Stimulated activated CD8-positive, alpha-beta memory T cell treated with anti-CD3 and anti-CD28 coated beads, Interleukin-15, amount 100 ng/mL, for 1 hour (primary cell): ENCODE measurements around the gene GFOD1.
A peak's percentile ranks its signal among the peaks of the same experiment; 100 is the strongest.
"Not testable (repeated sequence)": the region's sequence is repeated elsewhere in the genome, so short reads cannot be mapped to it uniquely, and the experiment has no call there.

Experiments
- DNase-seq: peaks from one replicate; pipeline ENCODE4 v3.0.0-alpha.2; 2020; ENCODE audit warnings: low read depth

GFOD1 gene

DNA sequence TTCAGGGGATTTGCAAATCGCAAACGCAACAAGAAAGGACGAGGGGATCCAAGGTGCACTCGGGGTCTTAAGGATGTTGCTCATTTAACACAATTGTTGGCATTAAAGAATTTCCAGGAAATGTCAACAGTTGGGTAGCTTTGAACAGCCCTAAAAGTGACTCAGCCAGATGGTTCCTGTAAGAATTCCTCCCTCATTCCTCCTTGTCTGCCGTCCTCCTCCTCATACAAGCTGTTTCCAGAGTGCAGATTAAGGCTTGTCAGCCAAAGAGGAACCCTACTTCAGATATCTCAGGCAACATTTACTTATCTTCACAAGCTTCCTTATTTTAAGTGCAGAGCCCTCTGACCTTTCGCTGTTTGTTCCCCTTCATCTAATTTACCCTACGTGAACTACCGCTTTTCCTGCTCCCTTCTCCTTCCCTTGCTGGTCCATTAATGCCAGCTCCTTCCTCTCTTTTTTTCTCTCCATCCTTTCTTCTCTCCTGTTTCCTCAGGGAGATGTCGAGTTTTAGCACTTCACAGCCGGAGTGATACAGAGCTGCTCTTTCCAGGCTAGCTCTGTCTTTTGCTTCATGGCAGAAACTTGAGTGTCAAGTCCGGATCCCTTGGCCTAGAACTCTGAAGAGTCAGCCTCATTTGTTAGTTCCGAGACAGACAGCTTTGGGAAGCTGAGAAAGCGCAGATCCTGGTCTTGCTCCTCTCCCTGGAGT, 132.9 kb downstream of the GFOD1 start:
- DNase-seq: no peak

DNA sequence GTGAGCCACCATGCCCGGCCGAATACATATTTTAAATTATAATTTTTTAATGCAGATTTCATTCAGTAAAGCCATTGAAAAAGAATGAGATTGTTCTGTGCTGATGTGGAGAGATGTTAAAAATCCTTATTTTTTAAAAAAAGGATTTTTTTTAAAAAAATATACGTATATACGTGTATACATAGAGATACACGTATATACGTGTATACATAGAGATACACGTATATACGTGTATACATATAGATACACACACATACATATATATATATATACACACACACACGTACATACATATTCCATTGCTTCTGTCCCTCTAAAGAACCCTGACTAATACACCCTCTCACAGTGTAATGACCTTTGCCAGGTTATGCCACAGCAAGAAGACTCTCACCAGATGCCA, 135.2 kb downstream of the GFOD1 start:
- DNase-seq: no peak

DNA sequence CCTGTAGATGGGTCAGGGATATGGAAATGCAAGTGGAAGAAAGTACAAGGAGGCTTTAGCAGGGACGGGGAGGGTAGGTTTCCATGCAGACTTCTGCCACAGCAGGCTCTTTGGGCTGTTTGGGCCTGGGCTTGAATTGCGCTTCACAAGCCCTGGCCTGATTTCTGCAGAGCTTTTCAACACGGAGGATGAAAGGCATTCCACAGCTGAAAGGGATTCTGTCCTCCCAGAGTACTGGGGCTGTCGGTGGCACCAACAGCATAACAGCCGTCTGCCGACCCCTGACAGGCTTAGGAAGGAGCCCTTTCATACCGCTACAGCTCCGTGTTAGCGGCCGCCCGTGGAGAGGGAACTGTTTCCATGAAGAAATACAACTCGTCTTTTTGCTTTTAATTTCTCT, 136.1 kb downstream of the GFOD1 start:
- no peak for DNase-seq

DNA sequence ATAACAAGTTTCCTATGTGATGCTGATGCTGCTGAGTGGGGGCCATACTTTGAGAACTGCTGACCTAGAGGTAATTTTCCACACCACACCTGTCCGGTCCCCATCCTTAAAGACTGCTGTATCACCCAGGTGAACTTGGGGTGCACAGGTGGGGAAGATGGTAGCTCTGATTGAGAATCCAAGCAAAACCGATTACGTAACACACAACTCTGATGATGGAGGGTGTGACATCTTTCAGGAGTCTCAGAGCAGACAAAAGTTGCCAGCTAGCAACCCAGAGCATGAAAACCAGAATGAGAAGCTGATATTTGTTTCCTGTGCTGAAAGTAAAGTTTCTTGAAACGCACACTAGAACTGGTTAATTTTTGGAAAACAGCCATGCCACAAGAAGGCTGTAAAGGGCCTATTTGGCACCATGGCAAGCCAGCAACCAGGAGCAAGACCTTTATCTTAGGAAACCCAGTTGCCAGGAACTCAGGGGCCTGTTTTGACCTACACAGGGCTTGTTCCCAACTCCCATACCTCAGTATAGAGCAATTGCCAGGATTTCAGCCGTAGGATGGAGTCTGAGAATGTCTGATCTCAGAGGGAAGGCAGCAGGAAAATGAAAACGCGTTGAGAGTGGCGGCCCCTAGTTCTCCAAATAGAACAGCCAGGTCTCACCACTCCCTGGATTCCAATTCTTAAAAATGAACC, 137.4 kb downstream of the GFOD1 start:
- no peak for DNase-seq

DNA sequence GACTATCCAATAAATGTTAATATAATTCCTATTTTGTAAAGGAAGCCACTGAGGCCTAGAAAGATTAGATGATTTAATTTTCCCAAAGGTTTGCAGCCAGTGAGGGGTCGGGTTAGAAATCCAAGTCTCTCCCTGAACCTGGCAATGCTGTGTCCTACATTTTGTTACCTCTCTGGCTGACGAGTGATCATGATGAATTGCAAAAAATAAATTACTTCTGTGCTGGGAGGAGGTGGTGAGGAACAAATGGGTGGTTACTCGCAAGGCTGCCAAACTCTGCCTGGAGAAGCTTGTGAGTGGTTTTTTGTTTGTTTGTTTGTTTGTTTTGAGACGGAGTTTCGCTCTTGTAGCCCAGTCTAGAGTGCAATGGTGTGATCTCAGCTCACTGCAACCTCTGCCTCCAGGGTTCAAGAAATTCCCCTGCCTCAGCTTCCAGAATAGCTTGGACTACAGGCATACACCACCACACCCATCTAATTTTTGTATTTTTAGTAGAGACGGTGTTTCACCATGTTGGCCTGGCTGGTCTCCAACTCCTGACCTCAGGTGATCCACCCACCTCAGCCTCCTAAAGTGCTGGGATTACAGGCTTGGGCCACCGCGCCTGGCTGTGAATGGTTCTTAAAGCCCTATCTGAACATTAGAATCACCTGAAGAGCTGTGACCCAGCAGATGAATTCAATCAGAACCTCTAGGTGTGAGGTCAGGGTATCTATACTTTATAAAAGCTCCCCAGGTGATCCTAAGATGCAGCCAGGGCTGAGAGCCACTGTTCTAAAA, 138.9 kb downstream of the GFOD1 start:
- DNase-seq: no peak

DNA sequence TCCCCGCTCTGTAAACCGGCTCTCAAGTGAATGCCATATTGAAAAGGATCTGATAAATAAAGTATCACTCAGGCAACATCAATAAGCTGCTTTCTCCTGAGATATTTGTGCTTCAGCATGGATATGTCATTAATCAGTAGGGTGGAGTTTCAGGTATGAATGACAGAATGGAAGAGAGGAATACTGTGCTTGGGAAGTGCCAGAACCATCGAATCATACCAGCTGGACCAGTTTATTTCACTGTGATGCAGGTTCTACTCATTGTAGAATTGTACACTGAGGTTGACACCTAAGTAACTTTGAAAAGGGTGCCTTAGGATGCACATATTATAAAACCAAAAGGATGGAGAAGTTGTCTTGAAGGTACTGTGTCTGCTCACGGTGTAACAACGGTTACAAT, 141.2 kb downstream of the GFOD1 start:
- DNase-seq: no peak

DNA sequence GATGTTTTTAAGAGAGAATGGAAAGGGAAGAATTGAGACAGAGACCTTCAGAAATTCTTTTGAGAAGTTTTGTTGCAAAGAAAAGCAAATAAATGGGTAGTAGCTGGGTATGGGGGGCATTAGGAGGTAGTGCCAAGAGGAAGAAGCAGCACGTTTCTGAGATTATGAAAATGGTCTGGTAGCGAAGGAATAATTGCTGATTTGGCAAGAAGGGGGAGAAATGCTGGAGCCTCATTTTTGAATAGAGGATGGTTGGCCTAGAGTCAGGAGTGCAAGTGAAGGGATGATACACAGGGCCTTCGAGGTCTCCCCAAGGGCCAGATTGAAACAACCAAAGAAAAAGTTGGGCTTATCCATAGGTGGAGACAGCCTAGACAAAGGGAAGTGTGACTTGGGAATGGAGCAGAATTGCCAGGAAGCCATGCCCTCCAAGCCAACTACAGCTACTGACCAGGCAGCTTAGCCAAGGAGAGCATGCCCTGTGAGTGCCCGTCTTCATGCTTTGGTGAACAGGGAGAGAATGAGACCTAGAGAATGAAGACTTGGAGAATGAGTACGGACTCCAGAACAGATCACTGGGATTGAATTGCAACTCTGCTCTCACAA, 144.9 kb downstream of the GFOD1 start:
- no peak for DNase-seq

DNA sequence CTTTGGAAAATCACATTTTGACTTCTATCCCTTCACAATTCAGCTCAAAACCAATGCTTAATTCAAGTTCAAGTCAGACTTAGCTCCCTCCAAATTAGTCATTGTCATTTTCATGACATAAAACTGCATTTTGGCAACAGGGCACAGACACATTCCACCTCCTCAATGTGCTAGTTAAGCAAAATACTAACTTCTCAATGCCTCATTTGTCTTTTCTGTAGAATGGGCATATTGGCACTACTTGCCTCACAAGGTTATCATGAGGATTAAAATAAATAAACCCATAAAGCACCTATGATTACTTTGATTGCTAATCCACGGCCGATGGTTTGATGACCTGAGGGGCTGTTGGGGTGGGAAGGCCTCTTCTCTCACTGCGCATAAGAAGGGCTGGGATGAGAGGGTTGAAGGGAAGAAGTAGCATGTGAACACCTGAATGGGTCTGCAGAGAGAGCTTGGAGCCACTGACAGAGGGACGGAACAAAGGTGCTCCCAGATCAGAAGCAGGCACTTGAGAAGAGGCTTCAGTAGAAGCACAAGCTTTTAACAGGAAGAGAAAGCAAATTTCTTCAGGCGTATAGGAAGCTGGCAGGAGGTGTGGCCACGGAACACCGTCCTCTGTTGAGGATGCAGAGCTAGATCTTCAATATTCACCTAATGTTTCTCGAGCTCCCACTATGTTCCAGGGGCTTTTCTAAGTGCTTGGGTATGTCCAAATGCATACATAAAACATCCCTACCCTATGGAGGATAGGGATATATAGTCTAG, 147.4 kb downstream of the GFOD1 start:
- DNase-seq: no peak

DNA sequence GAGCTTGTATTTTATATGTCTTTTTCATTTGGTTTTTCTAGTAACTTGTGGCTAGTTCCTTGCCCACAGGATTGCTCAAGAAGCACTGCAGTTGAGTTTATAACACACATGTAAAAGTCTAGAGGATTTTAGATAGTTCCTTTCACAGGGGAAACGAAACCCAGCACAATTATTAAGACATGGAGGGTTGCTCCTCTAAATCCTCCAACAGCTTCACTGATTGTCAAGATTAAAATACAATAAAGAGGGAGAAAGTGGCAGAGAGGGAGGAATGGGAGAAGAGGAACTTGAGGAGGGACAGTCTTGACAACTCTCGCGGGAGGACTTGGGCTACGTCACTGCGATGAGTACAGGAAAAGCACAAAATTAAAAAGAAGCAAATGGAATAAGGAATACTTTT, 149.4 kb downstream of the GFOD1 start:
- no peak for DNase-seq

DNA sequence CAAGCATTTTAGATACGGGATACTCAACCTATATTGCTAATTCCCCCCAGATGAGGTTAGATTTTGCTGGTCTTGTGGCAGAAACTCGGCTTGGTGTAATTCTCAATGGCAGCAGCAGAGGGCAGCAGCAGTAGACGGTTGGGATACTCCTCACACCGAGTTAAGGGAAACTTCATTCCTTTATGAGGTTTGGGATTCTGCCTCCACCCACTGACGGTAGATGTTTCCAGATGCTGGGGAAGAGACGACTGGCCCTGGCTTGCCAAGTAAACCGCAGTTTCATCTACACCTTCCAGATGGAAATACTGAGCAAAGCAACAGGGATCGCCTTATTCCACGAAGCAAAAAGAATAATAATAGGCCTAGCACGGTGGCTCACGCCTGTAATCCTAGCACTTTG, 150.8 kb downstream of the GFOD1 start:
- DNase-seq: peak; percentile 70

DNA sequence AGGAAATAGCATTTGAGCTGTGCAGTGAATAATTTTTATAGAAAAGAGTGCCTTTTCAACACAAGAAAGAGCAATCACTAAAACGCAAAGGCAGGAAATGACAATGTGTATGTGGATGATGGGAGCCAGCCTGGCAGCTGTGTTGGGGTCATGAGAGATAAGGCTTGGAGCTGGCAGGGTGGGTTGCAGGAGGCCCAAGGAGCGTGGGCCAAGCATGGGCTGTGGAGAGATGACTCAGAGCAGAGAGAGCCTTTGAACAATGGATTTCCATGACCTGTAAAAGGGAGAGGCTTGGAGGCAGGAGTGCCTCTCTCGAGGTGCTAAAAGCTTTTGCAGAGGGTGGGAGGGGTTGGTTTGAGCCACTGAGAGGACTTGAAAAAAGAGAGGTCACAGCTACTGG, 152.4 kb downstream of the GFOD1 start:
- DNase-seq: no peak

DNA sequence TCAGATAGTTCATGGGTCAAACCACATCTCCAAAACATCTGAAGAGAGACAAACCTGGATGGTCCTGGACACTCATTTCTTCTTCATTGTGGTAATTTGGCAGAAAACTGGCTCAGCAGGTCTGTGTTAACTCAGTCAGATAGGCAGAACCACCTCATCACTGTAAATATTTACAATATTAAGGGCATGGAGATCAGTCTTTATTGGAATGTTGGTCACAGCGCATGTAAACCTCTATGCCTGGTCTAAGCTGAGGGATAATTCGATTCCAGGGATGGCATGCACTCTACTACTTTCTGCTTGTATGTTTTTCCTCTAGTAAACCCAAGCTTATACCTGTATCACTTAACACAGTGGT, 155.1 kb downstream of the GFOD1 start:
- DNase-seq: no peak

DNA sequence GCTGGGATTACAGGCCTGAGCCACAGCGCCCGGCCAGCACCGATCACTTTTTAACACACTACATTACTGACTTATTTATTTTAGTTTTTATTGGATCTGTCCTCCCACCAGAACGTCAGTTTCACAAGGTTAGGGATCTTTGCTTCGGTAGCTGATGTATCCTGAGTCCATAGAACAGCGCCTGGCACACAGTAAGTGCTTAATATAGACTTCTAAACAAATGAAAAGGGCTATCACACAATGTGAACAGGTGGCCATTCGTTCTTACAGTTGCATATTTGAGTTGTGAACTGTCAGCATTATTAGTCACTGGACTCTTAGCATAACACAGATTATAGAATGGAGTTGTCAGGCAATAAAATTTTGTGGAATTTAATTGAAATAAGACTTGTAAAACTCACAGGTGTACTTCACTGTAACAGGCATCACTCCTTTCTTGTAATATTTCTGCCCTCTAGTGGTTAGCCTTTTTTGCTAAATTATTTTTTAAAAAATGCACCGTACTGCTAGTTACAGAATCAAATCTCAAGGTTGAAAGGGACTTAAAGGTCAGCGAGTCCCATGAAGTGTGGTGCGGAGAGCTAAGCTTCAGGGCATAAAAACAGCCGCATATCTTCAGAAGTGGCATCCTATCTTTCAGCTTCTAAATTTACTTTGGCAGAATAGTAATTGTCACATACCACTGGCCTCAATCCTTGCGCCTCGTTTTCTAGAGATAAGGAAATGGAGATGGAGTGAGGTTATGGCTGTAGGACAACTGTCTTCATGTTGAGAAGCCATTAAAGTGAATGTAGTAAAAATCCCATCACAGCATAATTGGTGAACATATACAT, 155.7 kb downstream of the GFOD1 start:
- DNase-seq: no peak

DNA sequence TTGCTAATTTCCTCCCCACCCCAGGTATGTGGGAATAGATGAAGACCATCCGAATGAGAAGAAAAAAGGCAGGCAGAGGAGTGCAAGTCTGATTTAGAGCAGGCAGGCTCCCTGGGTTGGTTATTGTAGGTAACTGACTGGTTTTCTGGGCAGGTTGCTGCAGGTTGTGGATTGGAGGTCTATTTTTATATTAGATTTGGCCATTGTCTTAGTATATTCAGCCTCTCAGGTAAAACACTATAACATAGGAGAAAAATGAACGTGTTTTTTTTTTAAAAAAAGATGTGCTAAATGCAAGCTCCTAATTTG, 158.6 kb downstream of the GFOD1 start:
- DNase-seq: no peak

DNA sequence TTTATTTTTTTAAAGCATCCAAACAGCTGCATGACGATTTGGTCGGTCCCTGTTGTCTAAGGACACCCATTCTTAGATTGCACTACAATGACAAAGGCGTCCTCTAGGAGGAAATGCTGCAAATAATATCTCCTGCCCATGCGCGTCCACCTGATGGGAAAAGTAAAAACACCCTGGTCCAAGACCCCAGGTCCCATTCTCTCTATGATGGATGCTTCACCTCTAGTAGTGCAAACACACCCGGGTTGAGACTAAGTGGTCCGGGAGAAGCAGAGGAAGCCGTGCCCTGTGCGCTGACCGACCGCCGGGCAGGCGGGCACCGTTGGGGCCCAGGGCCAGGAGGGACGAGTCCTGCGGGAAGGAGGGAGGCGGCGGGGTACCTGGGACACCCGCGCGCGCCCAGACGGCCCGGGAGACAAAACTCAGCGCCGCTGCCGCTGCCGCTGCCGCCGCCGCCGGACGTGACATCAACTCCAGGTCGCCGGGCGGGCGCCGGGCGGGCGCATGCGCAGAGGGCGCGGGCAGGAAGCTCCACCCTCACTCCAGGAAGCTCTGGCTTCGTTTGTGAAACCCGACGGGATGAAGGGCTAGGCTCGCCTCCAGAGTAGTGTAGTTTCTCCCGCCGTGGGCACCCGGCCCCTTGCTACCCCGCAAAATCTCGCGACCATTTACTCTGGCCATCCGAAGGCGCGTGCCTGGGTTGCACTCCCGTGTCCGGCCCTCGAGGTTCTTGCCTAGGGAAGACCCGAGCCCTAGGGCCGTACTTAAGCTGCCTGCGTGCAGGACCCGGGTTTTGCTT, 159.1 kb downstream of the GFOD1 start, which contains the start of gene TBC1D7:
TSS of gene TBC1D7 (minus strand) at position 462 of the 799 bp plus-strand sequence. CDS start 1,639 bp downstream, outside the sequence.
- DNase-seq: peak; percentile 84

DNA sequence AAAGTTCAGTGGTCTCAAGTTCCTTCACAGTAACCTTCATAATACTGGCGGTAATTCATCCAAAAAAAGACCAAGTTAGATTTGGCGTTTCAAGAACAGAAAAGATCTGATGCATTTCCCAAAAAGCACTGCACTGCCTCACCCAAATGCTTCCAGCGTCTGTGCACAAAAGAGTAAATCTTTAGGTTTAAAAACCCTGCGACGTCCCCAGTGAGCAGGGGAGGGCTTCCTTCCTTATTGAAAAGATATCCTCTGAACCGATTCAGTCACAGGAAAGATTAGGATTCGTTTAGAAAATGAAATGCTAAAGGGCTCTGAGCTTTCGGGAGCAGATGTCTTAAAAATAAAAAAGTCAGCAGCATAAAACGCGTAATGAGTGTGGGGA, 159.7 kb downstream of the GFOD1 start:
- DNase-seq: no peak

DNA sequence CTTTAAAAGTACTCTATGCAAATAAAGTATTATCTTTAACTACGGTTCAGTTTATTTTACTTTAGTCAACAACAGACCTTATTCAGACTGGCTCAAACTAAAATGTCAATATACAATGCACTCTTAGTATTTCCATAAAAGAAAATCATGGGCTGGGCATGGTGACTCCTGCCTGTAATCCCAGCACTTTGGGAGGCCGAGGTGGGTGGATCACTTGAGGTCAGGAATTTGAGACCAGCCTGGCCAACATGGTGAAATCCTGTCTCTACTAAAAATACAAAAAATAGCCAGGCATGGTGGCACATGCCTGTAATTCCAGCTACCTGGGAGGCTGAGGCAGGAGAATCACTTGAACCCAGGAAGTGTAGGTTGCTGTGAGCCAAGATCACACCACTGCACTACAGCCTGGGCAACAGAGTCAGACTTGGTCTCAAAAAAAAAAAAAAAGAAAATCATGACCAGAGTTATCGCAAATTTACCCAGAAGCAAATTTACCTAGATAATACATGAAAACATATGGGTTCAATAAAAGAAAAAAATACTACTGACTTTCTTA, 161.3 kb downstream of the GFOD1 start:
- DNase-seq: not testable (repeated sequence)

DNA sequence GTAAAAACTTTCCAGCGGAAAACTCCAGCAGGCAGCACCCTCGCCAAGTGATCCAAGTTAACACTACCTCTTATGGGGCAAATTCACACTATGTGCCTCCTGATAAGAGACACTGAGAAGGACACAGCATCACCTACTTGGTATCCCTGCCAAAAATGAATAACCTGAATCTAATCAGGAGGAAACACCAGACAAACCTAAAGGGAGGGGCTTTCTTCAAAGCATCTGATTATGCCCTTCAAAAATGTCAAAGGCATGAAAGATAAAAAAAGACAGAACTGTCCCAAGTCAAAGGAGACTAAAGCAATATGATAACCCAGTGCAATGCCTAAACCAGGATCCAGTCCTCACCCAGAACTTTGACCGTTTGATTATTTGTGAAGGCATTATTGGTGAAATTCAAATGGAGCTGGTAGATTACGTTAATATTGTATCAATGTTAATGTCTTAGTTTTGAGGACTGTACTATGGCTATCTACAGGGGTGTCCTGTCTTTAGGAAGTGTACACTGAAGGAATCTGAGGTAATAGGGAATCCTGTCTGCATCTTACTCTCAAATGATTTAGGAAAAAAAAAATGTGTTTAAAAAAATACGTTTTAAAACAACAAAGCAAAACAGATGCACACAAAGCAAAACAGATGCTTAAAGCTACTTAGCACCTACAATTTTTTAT, 167.4 kb downstream of the GFOD1 start:
- no peak for DNase-seq

DNA sequence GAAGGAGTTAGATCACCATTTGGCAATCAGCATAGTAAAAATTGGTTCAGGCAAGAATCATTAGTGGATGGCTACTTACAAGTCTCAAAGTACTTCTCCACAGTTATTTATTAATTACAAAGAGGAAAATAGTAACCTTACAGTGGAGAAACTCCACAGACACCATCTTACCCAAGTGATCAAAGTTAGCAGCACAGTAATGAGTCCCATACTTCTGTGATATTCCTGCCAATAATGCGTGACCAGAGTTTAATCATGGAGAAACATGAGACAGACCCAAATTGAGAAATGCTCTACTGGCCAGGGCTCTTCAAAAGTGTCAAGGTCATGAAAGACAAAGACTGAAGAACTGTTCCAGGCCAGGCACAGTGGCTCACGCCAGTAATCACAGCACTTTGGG, 168.6 kb downstream of the GFOD1 start:
- no peak for DNase-seq
